Stomach (tissue), 4 donors: ENCODE results near the gene AGMO.

Source experiments
- EP300 ChIP-seq: sonication (generic); formaldehyde crosslinking; IDR thresholded peaks from one replicate; pipeline ENCODE4 v1.6.1; 2017; ENCODE audit warnings: antibody characterized with exemption
- POLR2A ChIP-seq, 4 donors: fragments of 450-650 bp; IDR thresholded peaks; one replicate each; pipeline ENCODE4 v1.6.1; 2016; ENCODE audit warnings: antibody characterized with exemption in 4 of 4, control low read depth in 2 of 4, mild to moderate bottlenecking in 1 of 4, moderate library complexity in 1 of 4
- POLR2AphosphoS5 ChIP-seq, 3 donors: sonication (generic); formaldehyde crosslinking; IDR thresholded peaks; one replicate each; pipeline ENCODE4 v1.6.1; 2016; ENCODE audit warnings: antibody characterized with exemption in 3 of 3
- TF ChIP-seq, protein P1 (sequence below), 7 experiments: fragments of 450-650 bp in 4 of 7; fragments of 200-600 bp in 3 of 7; sonication (generic) in 3 of 7; IDR thresholded peaks; one replicate each; pipeline ENCODE4 v1.5.1; 2016 to 2019; ENCODE audit warnings: antibody characterized with exemption in 7 of 7, control low read depth in 2 of 7, mild to moderate bottlenecking in 1 of 7

DNA sequence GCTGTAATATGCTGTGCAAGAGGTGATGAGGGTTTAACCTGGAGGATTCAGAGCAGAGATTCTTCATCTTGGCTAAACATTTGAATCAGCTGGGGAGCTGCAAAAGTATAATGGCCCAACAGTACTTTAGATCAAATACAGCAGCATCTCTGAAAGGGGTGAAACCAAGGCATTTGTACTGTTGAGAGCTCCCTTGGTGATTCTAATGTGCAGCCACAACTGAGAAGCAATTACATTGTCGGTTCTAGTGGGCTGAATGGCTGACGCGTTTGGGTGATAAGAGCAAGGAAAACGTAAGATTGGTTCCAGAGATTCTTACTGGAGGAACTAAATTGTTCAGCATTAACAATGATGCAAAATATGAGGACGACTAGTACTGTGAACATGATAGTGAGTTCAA lies 269.7 kb downstream of the AGMO start:
- TF ChIP-seq, protein P1, sequence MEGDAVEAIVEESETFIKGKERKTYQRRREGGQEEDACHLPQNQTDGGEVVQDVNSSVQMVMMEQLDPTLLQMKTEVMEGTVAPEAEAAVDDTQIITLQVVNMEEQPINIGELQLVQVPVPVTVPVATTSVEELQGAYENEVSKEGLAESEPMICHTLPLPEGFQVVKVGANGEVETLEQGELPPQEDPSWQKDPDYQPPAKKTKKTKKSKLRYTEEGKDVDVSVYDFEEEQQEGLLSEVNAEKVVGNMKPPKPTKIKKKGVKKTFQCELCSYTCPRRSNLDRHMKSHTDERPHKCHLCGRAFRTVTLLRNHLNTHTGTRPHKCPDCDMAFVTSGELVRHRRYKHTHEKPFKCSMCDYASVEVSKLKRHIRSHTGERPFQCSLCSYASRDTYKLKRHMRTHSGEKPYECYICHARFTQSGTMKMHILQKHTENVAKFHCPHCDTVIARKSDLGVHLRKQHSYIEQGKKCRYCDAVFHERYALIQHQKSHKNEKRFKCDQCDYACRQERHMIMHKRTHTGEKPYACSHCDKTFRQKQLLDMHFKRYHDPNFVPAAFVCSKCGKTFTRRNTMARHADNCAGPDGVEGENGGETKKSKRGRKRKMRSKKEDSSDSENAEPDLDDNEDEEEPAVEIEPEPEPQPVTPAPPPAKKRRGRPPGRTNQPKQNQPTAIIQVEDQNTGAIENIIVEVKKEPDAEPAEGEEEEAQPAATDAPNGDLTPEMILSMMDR (IDR thresholded peaks at IDR 0.05), result no peak
- TF ChIP-seq POLR2A (IDR thresholded peaks at IDR 0.05) (no peak), POLR2AphosphoS5 (IDR thresholded peaks at IDR 0.05) (no peak), EP300 (no peak)
